GM21526 (cell line): ENCODE results near the gene DNAJC21.

ENCODE experiments used
- ATAC-seq: cut with Tn5 transposase; IDR thresholded peaks from one replicate; pipeline ENCODE4 v1.9.1; 2021; ENCODE audit warnings: moderate library complexity; ENCODE audit not compliant: unreplicated experiment, low FRiP score

The DNAJC21 gene

GRCh38 chr5:34929134-34929719 lies at the start of gene DNAJC21:
DNAJC21 (plus strand) TSS chr5:34929559; CDS start chr5:34929820, 261 bp downstream.
- peak; percentile 90 for ATAC-seq

DNA sequence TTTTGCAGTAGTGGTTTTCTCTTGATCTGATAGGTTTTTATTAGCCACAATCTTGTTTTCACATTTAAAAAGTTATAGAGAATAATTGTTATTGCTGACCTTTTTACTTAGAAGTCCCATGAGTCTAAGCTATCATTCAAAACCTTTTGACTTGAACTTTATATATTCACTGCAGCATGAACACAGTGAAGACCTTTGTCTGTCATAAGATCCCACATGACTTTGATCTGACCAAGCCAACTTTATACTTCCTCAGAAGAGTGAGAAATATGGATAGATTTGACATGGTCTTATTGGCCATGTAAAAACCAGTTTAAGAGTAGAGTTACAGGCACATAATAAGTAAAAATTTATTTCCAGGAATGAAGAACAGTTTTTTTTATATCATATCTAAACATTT lies 48.1 kb upstream of the DNAJC21 start:
- no peak for ATAC-seq

DNA sequence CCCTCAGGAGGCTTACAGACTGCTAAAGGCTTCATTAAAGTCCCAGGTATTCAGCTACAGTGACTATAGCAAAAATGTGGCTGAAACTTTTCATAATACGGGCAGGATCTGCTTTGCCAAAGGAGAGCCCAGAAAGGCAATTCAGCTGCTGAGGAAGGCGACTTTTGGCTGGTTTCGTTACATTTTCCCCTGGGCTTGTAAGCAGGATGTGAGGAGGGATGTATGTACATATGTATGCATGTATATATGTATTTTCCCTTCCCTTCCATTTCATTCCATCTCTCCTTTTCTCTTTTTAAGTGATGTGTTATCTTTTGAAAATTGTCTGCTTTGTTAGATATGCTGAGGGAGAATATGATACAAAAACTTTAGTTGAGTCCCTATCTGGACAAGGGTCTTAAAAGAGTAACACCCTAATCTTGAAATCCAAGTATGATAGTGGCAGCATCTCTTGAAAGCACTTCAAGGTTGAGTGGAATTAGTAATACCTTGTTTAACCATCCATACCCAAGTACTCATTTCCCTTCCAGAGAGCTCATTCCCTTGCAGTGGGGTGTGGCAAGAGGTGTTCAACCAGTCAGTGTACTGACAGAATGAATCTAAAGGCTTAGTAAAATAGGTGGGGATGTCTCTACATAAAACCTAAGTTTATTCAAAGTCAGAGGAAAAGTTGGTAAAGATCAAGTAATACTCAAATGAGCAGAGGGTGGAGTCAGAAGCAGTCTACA lies 42.8 kb upstream of the DNAJC21 start:
- no peak for ATAC-seq

GRCh38 chr5:34889394-34889793 lies 40.0 kb upstream of the DNAJC21 start:
- ATAC-seq, result no peak

- no peak for ATAC-seq
These were observed 37.4 kb upstream of the DNAJC21 start for GRCh38 chr5:34891981-34892380.

- no peak for ATAC-seq
These were observed 36.9 kb upstream of the DNAJC21 start for GRCh38 chr5:34892414-34892813.

GRCh38 chr5:34894716-34895115 lies 34.6 kb upstream of the DNAJC21 start:
- no peak for ATAC-seq

DNA sequence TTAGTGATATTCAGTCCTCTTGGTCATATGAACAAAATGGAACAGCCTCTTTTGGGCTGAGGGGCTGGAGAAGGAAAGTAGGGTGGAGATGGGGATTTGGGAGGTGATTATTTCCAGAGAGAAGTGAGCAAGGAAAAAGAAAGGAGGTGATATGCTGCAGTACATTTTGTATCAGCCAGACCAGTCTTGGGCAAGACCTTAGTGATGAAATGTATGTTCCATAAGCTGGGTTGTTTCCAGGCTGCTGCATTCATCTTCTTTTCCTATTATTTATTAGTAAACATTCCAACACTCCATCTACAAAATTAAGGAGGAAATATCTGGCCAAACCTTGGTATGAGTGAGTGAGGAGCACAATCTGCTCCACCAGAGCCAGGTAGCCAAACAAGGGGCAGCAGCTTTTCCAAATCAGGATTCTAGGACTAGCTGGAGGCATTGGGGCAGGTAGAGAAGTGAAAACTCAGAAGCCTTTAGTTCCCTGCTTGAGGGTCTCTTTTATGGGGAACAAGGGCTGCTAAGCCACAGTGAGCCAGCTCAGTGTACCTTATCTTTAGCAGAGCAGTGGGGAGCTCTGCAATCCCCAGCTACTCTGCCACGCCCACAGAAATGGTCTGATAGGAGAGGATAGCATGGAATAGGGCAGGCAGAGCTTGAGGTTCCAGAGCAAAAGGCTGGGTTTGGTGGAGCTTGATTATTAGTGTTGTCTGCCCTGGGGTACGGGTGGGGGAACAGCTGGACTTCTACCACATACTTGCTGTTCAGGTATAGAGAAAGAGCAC lies 33.5 kb upstream of the DNAJC21 start:
- no peak for ATAC-seq

- ATAC-seq, result no peak
These were observed 31.7 kb upstream of the DNAJC21 start for GRCh38 chr5:34897646-34898045.

DNA sequence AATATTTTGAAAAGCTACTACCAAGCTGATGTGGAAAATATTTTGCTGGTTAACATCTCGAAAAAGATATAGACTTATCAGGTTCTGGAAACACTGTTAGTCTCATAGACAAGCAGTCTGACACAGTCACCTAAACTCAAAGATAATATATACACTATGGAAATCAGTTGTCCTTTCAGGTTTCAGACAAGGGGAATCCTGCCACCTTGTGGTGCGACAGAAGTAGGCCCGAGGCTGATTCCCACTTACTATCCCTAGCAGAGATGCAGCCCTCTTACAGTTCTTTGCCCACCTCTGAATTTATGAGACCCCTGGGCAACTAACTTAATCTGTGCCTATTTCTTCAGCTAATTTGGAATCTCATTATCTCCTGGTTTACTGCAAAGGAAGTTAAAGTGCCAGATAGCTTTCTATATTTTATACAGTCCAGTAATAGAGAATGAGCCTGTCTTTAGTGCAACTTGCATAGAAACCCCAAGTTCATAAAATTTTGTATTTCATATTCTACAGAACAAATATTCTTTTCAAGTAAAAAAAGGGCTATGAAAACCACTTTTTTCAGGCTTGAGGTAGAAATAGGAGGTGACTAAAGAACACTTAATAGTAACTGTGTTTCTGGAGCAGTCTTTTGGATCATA lies 31.0 kb upstream of the DNAJC21 start:
- ATAC-seq, result peak; percentile 72

GRCh38 chr5:34899066-34899465 lies 30.3 kb upstream of the DNAJC21 start:
- no peak for ATAC-seq

DNA sequence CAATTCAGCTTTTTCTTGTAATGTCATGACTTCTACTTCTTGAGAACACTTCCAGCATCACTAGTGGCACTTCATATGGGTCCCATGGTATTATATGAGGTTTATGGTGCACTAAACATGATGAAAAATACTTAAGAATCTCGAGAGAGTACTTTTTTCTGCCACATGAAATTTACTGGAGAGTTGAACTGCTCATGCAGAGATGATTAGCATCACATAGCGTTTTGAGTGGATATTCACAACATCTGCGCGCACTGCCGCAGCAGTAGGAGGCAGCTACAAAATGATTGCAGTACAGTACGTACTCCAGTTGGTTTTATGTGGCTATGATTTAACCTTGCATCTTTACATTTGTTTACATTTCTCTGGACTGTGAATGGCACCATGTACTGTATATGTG lies 28.7 kb upstream of the DNAJC21 start:
- ATAC-seq, result no peak

- no peak for ATAC-seq
These were observed 26.1 kb upstream of the DNAJC21 start for GRCh38 chr5:34903260-34903659.

GRCh38 chr5:34905564-34905963 lies 23.8 kb upstream of the DNAJC21 start:
- no peak for ATAC-seq

GRCh38 chr5:34913072-34913471 lies 16.3 kb upstream of the DNAJC21 start:
- ATAC-seq, result no peak

DNA sequence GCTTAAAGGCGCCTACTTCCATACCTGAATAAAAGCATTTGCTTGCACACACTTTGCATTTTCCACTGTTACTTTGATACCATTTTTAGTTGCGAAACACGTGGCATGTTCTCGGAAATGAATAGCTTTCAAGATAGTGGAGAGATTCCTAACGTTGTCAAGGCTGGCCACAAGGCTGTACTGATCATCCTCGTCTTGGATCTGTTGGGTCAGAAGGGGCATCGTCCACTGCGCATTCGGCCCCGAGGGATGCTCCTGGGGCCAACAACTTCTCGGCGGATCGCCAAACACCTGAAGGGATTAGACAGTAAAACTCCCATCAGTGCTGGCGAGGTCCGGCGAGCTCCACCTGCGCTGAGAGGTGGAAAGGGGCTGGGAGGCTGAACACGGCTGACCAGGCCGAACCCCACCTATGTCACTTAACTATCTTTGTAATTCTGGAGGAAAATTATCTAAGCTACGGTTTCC lies 14.7 kb upstream of the DNAJC21 start:
- peak; percentile 16 for ATAC-seq

GRCh38 chr5:34915139-34915855 lies 14.1 kb upstream of the DNAJC21 start, which contains the start of the genes BRIX1 and RAD1:
BRIX1 (plus strand) TSS chr5:34915711; CDS start chr5:34915739, 28 bp downstream.
RAD1 (minus strand) TSS chr5:34915504; CDS start chr5:34914892, 612 bp downstream.
- peak; percentile 98 for ATAC-seq

GRCh38 chr5:34915856-34916192 lies 13.5 kb upstream of the DNAJC21 start:
- peak; percentile 8 for ATAC-seq

- no peak for ATAC-seq
These were observed 12.8 kb upstream of the DNAJC21 start for GRCh38 chr5:34916518-34916917.

GRCh38 chr5:34918025-34918424 lies 11.3 kb upstream of the DNAJC21 start:
- ATAC-seq, result no peak
